Measurements from ENCODE around the gene SYT13. TPM values are rescaled to one million over a fixed set of nuclear protein-coding genes. Genes with fewer than 3 reads are reported as not detected.

Gene SYT13
- total RNA-seq, 2 donors from 2014 or later: 0.09 TPM; not detected in 1

GRCh38 chr11:45316258-45316657 lies 30.1 kb upstream of the SYT13 start:
- no peak for DNase-seq (ENCODE audit: low spot score)
- intact Hi-C loops (cut with DNase I): no loop called here

GRCh38 chr11:45314900-45315299 lies 28.8 kb upstream of the SYT13 start:
- intact Hi-C loops (cut with DNase I): no loop called here

GRCh38 chr11:45313171-45313865 lies 27.2 kb upstream of the SYT13 start:
- no peak for DNase-seq (ENCODE audit: low spot score)
- intact Hi-C loops (cut with DNase I): no loop called here

More at GRCh38 chr11:45314900-45315299, 28.8 kb upstream of the SYT13 start:
- DNase-seq (ENCODE audit: low spot score): no peak

- intact Hi-C loops (cut with DNase I): no loop called here
- DNase-seq (ENCODE audit: low spot score): no peak
These were observed 19.9 kb upstream of the SYT13 start for GRCh38 chr11:45305874-45306623.

GRCh38 chr11:45304992-45305335 lies 18.8 kb upstream of the SYT13 start:
- no peak for DNase-seq (ENCODE audit: low spot score)
- intact Hi-C loops (cut with DNase I): no loop called here

- intact Hi-C loops (cut with DNase I): no loop called here
- DNase-seq (ENCODE audit: low spot score): no peak
These were observed 18.2 kb upstream of the SYT13 start for GRCh38 chr11:45304111-45304991.

GRCh38 chr11:45303316-45303715 lies 17.2 kb upstream of the SYT13 start:
- no peak for DNase-seq (ENCODE audit: low spot score)
- intact Hi-C loops (cut with DNase I): no loop called here

- no peak for DNase-seq (ENCODE audit: low spot score)
- intact Hi-C loops (cut with DNase I): no loop called here
These were observed 15.6 kb upstream of the SYT13 start for GRCh38 chr11:45301537-45302246.

- intact Hi-C loops (cut with DNase I): no loop called here
These were observed 14.6 kb upstream of the SYT13 start for GRCh38 chr11:45300715-45301114.

GRCh38 chr11:45298718-45299117 lies 12.6 kb upstream of the SYT13 start:
- intact Hi-C loops (cut with DNase I): loop anchor here in 1 of 2 donors (10.0 kb wide), 1 partner anchor 364 kb away; no protein-coding TSS in a partner anchor
- DNase-seq (ENCODE audit: low spot score): no peak

More at GRCh38 chr11:45300715-45301114, 14.6 kb upstream of the SYT13 start:
- DNase-seq (ENCODE audit: low spot score): no peak

GRCh38 chr11:45296075-45296474 lies 9.9 kb upstream of the SYT13 start:
- intact Hi-C loops (cut with DNase I): loop anchor here in 1 of 2 donors (10.0 kb wide), 1 partner anchor 361 kb away; no protein-coding TSS in a partner anchor
- no peak for DNase-seq (ENCODE audit: low spot score)

- intact Hi-C loops (cut with DNase I): loop anchor here (2.0 to 10.0 kb wide), 3 partner anchors 184 to 360 kb away; no protein-coding TSS in a partner anchor
- DNase-seq (ENCODE audit: low spot score): no peak
These were observed 8.4 kb upstream of the SYT13 start for GRCh38 chr11:45294499-45294898.

- intact Hi-C loops (cut with DNase I): loop anchor here (2.0 to 10.0 kb wide), 3 partner anchors 183 to 359 kb away; no protein-coding TSS in a partner anchor
- DNase-seq (ENCODE audit: low spot score): peak; percentile 90
These were observed 7.5 kb upstream of the SYT13 start for GRCh38 chr11:45293566-45294192.

GRCh38 chr11:45290586-45290985 lies 4.4 kb upstream of the SYT13 start:
- intact Hi-C loops (cut with DNase I): loop anchor here (5.0 to 10.0 kb wide), 2 partner anchors 183 to 356 kb away; no protein-coding TSS in a partner anchor
- DNase-seq (ENCODE audit: low spot score): no peak

GRCh38 chr11:45289369-45289768 lies 3.2 kb upstream of the SYT13 start:
- intact Hi-C loops (cut with DNase I): no loop called here
- no peak for DNase-seq (ENCODE audit: low spot score)

GRCh38 chr11:45288339-45288738 lies 2.2 kb upstream of the SYT13 start:
- no peak for DNase-seq (ENCODE audit: low spot score)
- intact Hi-C loops (cut with DNase I): no loop called here

- intact Hi-C loops (cut with DNase I): no loop called here
- no peak for DNase-seq (ENCODE audit: low spot score)
These were observed 1.3 kb upstream of the SYT13 start for GRCh38 chr11:45287316-45287903.

GRCh38 chr11:45285250-45285828 lies 802 bp downstream of the SYT13 start:
- DNase-seq (ENCODE audit: low spot score): no peak
- intact Hi-C loops (cut with DNase I): no loop called here
